ENCODE results near the gene SHC3. TPM values are rescaled to one million over a fixed set of nuclear protein-coding genes. Genes with fewer than 3 reads are reported as not detected.

Gene SHC3
- total and polyA plus RNA-seq, 2 experiments from 2014 or later: 1.3 to 2.9 TPM

DNA sequence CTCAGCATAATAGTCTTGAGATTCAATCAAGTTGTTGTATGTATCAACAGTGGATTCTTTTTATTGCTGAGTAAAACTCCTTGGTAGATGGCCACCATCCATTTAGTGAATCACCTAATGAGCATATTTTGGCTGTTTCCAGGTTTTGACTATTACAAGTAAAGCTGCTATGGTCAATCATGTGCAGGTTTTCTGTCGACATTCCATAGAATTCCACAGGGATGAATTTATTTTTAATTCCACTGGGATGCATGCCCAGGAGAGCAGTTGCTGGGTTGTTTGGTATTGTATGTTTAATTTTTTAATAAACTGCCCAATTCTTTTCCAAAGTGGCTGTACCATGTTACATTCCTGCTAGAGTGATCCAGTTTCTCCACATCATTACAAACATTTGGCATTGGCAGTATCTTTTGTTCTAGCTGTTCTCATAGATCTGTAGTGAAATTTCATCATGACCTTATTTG lies 197.8 kb downstream of the SHC3 start (continued):
- no peak for TF ChIP-seq NANOG (IDR thresholded peaks at IDR 0.05; ENCODE audit: borderline replicate concordance)
- no peak for TF ChIP-seq STAT1 (IDR thresholded peaks at IDR 0.05; ENCODE audit: unreplicated experiment)
- TF ChIP-seq, protein P1, sequence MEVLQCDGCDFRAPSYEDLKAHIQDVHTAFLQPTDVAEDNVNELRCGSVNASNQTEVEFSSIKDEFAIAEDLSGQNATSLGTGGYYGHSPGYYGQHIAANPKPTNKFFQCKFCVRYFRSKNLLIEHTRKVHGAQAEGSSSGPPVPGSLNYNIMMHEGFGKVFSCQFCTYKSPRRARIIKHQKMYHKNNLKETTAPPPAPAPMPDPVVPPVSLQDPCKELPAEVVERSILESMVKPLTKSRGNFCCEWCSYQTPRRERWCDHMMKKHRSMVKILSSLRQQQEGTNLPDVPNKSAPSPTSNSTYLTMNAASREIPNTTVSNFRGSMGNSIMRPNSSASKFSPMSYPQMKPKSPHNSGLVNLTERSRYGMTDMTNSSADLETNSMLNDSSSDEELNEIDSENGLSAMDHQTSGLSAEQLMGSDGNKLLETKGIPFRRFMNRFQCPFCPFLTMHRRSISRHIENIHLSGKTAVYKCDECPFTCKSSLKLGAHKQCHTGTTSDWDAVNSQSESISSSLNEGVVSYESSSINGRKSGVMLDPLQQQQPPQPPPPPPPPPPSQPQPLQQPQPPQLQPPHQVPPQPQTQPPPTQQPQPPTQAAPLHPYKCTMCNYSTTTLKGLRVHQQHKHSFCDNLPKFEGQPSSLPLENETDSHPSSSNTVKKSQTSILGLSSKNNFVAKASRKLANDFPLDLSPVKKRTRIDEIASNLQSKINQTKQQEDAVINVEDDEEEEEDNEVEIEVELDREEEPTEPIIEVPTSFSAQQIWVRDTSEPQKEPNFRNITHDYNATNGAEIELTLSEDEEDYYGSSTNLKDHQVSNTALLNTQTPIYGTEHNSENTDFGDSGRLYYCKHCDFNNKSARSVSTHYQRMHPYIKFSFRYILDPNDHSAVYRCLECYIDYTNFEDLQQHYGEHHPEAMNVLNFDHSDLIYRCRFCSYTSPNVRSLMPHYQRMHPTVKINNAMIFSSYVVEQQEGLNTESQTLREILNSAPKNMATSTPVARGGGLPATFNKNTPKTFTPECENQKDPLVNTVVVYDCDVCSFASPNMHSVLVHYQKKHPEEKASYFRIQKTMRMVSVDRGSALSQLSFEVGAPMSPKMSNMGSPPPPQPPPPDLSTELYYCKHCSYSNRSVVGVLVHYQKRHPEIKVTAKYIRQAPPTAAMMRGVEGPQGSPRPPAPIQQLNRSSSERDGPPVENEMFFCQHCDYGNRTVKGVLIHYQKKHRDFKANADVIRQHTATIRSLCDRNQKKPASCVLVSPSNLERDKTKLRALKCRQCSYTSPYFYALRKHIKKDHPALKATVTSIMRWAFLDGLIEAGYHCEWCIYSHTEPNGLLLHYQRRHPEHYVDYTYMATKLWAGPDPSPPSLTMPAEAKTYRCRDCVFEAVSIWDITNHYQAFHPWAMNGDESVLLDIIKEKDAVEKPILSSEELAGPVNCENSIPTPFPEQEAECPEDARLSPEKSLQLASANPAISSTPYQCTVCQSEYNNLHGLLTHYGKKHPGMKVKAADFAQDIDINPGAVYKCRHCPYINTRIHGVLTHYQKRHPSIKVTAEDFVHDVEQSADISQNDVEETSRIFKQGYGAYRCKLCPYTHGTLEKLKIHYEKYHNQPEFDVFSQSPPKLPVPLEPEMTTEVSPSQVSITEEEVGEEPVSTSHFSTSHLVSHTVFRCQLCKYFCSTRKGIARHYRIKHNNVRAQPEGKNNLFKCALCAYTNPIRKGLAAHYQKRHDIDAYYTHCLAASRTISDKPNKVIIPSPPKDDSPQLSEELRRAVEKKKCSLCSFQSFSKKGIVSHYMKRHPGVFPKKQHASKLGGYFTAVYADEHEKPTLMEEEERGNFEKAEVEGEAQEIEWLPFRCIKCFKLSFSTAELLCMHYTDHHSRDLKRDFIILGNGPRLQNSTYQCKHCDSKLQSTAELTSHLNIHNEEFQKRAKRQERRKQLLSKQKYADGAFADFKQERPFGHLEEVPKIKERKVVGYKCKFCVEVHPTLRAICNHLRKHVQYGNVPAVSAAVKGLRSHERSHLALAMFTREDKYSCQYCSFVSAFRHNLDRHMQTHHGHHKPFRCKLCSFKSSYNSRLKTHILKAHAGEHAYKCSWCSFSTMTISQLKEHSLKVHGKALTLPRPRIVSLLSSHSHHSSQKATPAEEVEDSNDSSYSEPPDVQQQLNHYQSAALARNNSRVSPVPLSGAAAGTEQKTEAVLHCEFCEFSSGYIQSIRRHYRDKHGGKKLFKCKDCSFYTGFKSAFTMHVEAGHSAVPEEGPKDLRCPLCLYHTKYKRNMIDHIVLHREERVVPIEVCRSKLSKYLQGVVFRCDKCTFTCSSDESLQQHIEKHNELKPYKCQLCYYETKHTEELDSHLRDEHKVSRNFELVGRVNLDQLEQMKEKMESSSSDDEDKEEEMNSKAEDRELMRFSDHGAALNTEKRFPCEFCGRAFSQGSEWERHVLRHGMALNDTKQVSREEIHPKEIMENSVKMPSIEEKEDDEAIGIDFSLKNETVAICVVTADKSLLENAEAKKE (CRISPR knock-in tag; IDR thresholded peaks at IDR 0.05): no peak
- TF ChIP-seq JUNB (IDR thresholded peaks at IDR 0.05; ENCODE audit: unreplicated experiment): no peak

DNA sequence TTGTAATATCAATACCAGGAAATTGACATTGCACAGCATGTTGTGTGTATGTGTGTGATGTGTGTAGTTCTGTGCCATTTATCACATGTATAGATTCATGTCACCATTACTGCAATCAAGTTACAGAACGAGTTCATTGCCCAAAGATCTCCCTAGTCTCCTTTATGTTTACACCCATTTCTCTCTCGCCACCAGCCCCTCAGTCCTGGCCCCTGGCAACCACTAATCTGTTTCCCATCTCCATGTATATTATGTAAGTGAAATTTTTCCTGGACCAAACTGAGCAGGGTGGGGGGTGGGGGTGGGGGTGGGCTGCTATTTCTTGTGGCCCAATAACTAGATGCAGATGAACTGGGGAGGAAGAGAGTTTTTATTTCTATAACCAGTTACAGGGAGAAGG lies 198.8 kb downstream of the SHC3 start:
- H3K36me3 ChIP-seq (ENCODE audit: insufficient read depth): no peaks in the 10 kb centered on the region
- DNase-seq (ENCODE audit: low spot score) (no peak), ATAC-seq (no peak)
- Mint-ChIP-seq H3K9me3 (peaks cover 19% of the 10 kb centered on the region), H3K36me3 (ENCODE audit: low read depth) (peaks cover 7% of the 10 kb centered on the region; the same call in 2 of the 3 replicates), H3K27ac (no peak overlapping the region), H3K27me3 (ENCODE audit: insufficient read depth, low read depth, poor library complexity) (no peaks in the 10 kb centered on the region), H3K4me1 (peaks cover 6% of the 10 kb centered on the region; the same call in 2 of the 3 replicates), H3K4me3 (no peak overlapping the region)
- no peaks in the 10 kb centered on the region for H3K27me3 ChIP-seq (ENCODE audit: insufficient read depth)
- TF ChIP-seq EZH2 (IDR thresholded peaks at IDR 0.05; ENCODE audit: low read depth, unreplicated experiment) (no peak), ZNF114 (CRISPR knock-in tag; IDR thresholded peaks at IDR 0.05) (no peak), STAT1 (IDR thresholded peaks at IDR 0.05; ENCODE audit: unreplicated experiment) (no peak)
- TF ChIP-seq, protein P2, sequence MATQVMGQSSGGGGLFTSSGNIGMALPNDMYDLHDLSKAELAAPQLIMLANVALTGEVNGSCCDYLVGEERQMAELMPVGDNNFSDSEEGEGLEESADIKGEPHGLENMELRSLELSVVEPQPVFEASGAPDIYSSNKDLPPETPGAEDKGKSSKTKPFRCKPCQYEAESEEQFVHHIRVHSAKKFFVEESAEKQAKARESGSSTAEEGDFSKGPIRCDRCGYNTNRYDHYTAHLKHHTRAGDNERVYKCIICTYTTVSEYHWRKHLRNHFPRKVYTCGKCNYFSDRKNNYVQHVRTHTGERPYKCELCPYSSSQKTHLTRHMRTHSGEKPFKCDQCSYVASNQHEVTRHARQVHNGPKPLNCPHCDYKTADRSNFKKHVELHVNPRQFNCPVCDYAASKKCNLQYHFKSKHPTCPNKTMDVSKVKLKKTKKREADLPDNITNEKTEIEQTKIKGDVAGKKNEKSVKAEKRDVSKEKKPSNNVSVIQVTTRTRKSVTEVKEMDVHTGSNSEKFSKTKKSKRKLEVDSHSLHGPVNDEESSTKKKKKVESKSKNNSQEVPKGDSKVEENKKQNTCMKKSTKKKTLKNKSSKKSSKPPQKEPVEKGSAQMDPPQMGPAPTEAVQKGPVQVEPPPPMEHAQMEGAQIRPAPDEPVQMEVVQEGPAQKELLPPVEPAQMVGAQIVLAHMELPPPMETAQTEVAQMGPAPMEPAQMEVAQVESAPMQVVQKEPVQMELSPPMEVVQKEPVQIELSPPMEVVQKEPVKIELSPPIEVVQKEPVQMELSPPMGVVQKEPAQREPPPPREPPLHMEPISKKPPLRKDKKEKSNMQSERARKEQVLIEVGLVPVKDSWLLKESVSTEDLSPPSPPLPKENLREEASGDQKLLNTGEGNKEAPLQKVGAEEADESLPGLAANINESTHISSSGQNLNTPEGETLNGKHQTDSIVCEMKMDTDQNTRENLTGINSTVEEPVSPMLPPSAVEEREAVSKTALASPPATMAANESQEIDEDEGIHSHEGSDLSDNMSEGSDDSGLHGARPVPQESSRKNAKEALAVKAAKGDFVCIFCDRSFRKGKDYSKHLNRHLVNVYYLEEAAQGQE (IDR thresholded peaks at IDR 0.05; ENCODE audit: unreplicated experiment): no peak
- no peak overlapping the region for H3K4me3 ChIP-seq
- H4K20me1 ChIP-seq (replicated peaks; ENCODE audit: insufficient read depth): no peaks in the 10 kb centered on the region
- H3F3A ChIP-seq (replicated peaks; ENCODE audit: low read depth): no peaks in the 10 kb centered on the region
- H3K27ac ChIP-seq (ENCODE audit: low read depth): no peak overlapping the region
- 0 out of 2 replicates have a peak, but pooled peaks cover 3% of the 10 kb centered on the region for H3K9me2 ChIP-seq (ENCODE audit: insufficient read depth)
- H3K4me1 ChIP-seq (ENCODE audit: insufficient read depth): no peaks in the 10 kb centered on the region
- H2AFZ ChIP-seq: no peak overlapping the region
- no peak overlapping the region for H3K4me2 ChIP-seq
- H3K79me2 ChIP-seq (replicated peaks; ENCODE audit: insufficient read depth): no peaks in the 10 kb centered on the region

Measured in GM23338 (cell line).